Left cardiac atrium (tissue), 4 donors: ENCODE data around the gene RABGAP1L. TPM values are rescaled to one million over a fixed set of nuclear protein-coding genes. Genes with fewer than 3 reads are reported as not detected.
"Not testable (repeated sequence)": the region's sequence is repeated elsewhere in the genome, so short reads cannot be mapped to it uniquely, and the experiment has no call there.

ENCODE experiments used
- ATAC-seq, 2 donors: fragments of 200-7000 bp; cut with Tn5 transposase; one replicate each; pipeline ENCODE4 v1.9.1; 2020; ENCODE audit warnings: mild to moderate bottlenecking in 2 of 2, moderate library complexity in 2 of 2
- DNase-seq: peaks from one replicate; pipeline ENCODE4 v3.0.0-alpha.2; 2020
- intact Hi-C, 2 donors: fragments of 100-400 bp; cut with DNase I; formaldehyde crosslinking; loops; one replicate each; pipeline versions ENCODE4 v1.14.1 to v1.15.1; 2022 to 2023
- total RNA-seq, 2 donors: library from RNA; stranded (reverse); fragmentation: NEBNext Ultra II Directional; extraction: Animal tissue kit (Norgen Biotek cat#: 25700); gene quantifications; one replicate each; pipeline ENCODE4 v1.2.1, GENCODE V29; 2021
- donor health status: DM: no; HTN: yes; CAD: no.
- donor health status: DM: no; HTN: yes; CAD: no; lungs with severe emphysema.
- donor health status: DM: yes; HTN: yes; CAD: no.
- donor health status: Dilated cardiomyopathy.

Gene RABGAP1L
- total RNA-seq, 2 donors from 2014 or later = 134 to 145 TPM

DNA sequence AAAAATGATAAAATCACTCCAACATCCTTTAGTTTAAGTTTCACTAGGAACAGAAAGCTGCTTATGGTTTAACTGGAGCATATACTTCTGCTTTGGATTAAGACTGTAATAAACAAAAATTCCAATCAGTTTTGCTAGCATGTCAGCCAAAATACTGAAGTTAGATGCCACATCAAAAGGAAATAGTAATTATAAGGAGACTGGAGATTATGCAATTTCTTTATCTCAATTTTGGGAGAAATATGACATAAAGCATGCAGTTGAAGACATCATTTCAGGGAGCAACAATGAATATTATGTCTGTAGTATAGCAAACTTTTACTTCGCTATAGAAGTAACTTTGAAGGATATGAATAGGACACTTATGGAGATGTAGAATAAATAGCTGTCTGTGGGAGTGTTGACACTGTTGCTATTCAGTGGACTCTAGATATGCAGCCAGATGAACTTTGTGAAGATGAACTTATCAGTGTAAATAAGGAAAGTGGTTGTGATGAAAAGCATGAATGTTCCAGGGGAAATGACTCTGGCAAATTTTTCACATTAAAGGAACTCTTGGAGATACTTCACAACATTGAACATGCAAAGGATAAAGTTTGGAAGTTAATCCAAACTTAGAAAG, 107.8 kb downstream of the RABGAP1L start:
- intact Hi-C loops = loop anchor here in 1 of 2 donors (10.0 kb wide), 1 partner anchor 468 kb away; no protein-coding TSS in a partner anchor
- ATAC-seq = peak in 1 of 2 donors; percentile 41

GRCh38 chr1:174269989-174270651, 110.8 kb downstream of the RABGAP1L start:
- ATAC-seq (no peak), DNase-seq (no peak)
- intact Hi-C loops = loop anchor here in 1 of 2 donors (10.0 kb wide), 1 partner anchor 465 kb away; no protein-coding TSS in a partner anchor

More for the DNA sequence above, 107.8 kb downstream of the RABGAP1L start:
- no peak for DNase-seq

GRCh38 chr1:174273190-174273589, 113.9 kb downstream of the RABGAP1L start:
- intact Hi-C loops = no loop called here
- DNase-seq (no peak), ATAC-seq (no peak)

DNA sequence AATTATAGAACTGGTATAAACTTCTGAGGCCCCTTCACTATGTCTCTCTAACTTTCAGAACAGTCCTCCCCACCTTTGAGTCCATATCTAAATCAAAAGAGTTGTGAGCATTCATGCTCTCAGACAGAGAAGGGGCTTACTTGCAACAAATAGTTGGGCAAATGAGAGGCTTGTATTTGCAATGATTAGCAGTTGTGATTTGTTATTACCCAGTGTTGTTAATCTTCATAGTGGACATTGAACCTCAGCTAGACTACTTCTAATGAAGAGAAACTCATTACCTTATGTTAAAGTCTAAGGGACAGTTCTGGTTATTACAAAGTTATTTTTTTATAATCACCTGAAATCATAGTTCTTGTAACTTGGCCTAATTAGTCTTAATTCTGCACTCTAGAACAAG, 114.5 kb downstream of the RABGAP1L start:
- no peak for ATAC-seq
- intact Hi-C loops = no loop called here
- DNase-seq = no peak

DNA sequence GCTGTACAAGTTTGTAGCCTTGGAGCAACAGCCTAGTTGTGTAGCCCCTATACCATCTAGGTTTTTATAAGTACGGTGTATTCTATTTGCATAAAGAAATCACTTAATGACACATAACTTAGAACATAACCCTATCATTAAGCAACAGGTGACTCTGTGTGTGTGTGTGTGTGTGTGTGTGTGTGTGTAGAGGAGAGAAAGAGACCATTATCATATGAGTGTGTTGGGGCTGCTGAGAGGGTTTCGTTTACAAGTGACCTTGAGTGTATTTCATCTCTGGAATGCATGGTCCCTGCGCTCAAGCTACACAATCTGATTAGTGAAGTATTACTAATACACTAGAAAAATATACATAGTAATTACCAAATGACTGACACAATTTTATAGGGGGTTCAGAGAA, 115.1 kb downstream of the RABGAP1L start:
- ATAC-seq = no peak
- no peak for DNase-seq
- intact Hi-C loops = no loop called here

GRCh38 chr1:174274884-174275283, 115.6 kb downstream of the RABGAP1L start:
- DNase-seq (no peak), ATAC-seq (no peak)
- intact Hi-C loops = no loop called here

- DNase-seq = no peak
- intact Hi-C loops = no loop called here
- no peak for ATAC-seq
Observed at GRCh38 chr1:174276087-174276486, 116.8 kb downstream of the RABGAP1L start.

DNA sequence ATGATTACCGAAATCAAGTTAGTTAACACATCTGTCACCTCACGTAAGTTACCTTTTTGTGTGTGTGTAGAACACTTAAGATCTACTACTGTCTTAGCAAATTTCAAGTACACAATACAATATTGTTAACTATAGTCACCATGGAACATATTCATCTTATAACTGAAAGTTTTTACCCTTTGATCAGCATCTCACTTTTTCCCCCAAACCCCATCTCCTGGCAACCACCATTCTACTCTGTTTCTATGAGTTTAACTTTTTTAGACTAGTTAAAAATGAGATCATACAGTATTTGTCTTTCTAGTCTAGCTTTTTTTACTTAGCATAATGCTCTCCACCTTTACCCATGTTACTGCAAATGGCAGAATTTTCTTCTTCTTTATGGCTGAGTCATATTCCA, 124.7 kb downstream of the RABGAP1L start:
- intact Hi-C loops = no loop called here
- DNase-seq (no peak), ATAC-seq (no peak)

GRCh38 chr1:174286042-174286441, 126.7 kb downstream of the RABGAP1L start:
- no peak for DNase-seq
- intact Hi-C loops = no loop called here
- no peak for ATAC-seq

- intact Hi-C loops = no loop called here
- ATAC-seq = no peak
- no peak for DNase-seq
Observed at GRCh38 chr1:174289644-174290310, 130.5 kb downstream of the RABGAP1L start.

DNA sequence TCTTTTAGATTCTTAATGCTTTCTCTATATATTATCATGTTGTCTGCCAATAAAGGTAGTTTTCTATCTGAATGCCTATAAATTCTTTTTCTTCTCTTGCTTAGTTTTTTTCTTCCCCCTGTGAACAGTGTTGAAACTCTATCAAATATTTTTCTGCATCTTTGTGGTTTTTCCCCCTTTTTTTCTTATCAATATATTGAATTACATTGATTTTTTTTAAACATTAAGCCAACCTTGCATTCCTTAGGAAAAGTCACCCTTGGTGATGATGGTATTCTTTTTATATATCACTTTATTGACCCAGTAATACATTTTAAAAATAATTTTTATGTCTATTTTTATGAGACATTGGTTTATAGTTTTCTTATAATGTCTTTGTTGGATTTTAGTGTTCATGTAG, 131.7 kb downstream of the RABGAP1L start:
- ATAC-seq = no peak
- DNase-seq = no peak
- intact Hi-C loops = no loop called here

- DNase-seq = no peak
- intact Hi-C loops = no loop called here
- ATAC-seq = no peak
Observed at GRCh38 chr1:174296309-174296708, 137.0 kb downstream of the RABGAP1L start.

GRCh38 chr1:174297351-174297750, 138.0 kb downstream of the RABGAP1L start:
- DNase-seq (no peak), ATAC-seq (no peak)
- intact Hi-C loops = no loop called here

DNA sequence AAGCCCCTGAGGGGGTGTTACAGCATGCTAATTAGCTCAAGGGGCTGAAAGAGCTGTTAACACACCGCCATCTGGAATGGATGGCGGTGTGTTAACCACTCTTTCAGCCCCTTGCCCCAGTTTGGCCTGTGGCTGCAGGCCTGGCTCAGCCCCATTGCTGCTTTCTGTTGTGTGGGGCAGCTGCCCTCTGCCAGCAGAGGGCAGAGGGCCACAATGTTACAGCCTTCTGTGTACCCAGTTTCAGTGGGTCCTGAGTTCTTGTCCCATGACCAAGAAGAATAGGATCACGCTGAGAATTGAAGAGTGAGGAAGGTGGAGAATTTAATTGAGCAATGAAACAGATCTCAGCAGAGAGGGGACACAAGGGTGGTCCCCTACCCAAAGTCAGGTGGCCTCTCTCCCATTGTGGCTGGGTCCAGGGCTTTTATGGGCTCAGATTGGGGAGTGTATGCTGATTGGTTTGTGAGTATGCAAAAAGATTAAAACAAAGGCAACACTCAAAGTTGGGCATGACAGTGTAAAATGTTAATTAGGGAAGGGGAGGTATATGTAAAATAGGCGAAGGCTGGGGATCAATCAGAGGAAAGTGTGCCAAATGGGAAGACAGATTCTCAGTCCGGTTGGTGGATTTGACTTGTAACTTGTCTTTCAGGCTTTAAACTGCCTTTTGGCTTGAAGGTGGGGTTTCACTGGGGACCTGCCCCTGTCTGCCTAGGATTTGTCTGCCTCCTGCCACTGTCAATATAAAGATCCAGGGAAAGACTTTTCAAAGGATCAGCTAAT, 142.2 kb downstream of the RABGAP1L start:
- DNase-seq = no peak
- intact Hi-C loops = no loop called here
- no peak for ATAC-seq

DNA sequence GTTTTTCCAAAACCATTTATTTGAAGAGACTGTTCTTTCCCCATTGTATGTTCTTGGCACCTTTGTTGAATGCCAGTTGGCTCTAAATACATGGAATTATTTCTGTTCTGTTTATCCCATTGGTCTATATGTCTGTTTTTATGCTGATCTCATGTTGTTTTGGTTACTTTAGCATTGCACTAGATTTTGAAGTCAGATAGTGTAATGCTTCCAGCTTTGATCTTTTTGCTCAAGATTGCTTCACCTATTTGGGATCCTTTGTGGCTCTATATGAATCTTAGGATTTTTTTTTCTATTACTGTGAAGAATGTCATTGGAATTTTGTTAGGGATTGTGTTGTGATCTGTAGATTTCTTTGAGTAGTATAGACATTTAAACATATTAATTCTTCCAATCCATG, 149.3 kb downstream of the RABGAP1L start:
- no peak for DNase-seq
- no peak for ATAC-seq
- intact Hi-C loops = no loop called here

DNA sequence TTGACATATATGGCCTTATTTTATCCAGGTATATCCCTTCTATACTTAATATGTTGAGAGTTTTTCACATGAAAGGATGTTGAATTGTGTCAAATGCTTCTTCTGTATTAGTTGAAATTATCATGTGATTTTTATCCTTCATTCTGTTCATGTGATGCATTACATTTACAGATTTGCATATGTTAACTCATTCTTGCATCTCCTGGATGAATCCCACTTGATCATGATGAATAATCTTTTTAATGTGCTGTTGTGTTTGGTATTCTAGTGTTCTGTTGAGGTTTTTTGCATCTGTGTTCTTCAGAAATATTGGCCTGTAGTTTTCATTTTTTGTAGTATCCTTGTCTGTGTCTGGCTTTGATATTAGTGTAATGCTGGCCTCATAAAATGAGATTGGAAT, 150.2 kb downstream of the RABGAP1L start:
- DNase-seq = no peak
- intact Hi-C loops = no loop called here
- ATAC-seq = no peak

DNA sequence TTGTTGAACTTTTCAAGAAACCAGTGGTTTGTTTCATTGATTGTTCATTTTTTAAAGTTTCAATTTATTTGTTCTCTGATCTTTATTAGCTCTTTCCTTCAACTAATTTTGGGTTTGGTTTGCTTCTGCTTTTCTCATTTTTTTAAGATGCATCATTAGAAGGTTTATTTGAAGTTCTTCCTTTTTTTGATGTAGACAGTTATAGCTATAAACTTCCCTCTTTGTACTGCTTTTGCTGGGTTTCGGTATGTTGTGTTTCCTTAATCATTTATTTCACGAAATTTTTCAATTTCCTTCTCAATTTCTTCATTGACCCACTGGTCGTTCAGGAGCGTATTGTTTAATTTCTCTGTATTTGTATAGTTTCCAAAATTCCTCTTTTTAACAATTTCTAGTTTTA, 155.1 kb downstream of the RABGAP1L start:
- intact Hi-C loops = no loop called here

GRCh38 chr1:174315239-174315638, 155.9 kb downstream of the RABGAP1L start:
- ATAC-seq (no peak), DNase-seq (no peak)
- intact Hi-C loops = no loop called here

More for the DNA sequence above, 155.1 kb downstream of the RABGAP1L start:
- DNase-seq (no peak), ATAC-seq (no peak)

- intact Hi-C loops, DNase-seq, ATAC-seq: not testable (repeated sequence)
Observed at GRCh38 chr1:174320897-174321296, 161.6 kb downstream of the RABGAP1L start.
